ENCODE results near the gene ZBP1.

- TF ChIP-seq POLR2AphosphoS5 (IDR thresholded peaks at IDR 0.05): no peak
- TF ChIP-seq CTCF (IDR thresholded peaks at IDR 0.05): no peak
- no peak for TF ChIP-seq POLR2A (IDR thresholded peaks at IDR 0.05)
- TF ChIP-seq EP300 (IDR thresholded peaks at IDR 0.05): no peak
Measured at GRCh38 chr20:57577679-57578475, 42.3 kb downstream of the ZBP1 start.
